CD4-positive, alpha-beta T cell treated with Interleukin-17A for 1 hour (primary cell): Measurements from ENCODE around the gene SCD.
"Not testable (repeated sequence)": the region's sequence is repeated elsewhere in the genome, so short reads cannot be mapped to it uniquely, and the experiment has no call there.

Experiments
- DNase-seq: peaks from one replicate; pipeline ENCODE4 v3.0.0-alpha.2; 2020

SCD gene

GRCh38 chr10:100346765-100347567 lies at the start of gene SCD:
TSS of gene SCD (plus strand) at chr10:100347233. CDS start at chr10:100347505, 272 bp downstream.
- peak; percentile 85 for DNase-seq

DNA sequence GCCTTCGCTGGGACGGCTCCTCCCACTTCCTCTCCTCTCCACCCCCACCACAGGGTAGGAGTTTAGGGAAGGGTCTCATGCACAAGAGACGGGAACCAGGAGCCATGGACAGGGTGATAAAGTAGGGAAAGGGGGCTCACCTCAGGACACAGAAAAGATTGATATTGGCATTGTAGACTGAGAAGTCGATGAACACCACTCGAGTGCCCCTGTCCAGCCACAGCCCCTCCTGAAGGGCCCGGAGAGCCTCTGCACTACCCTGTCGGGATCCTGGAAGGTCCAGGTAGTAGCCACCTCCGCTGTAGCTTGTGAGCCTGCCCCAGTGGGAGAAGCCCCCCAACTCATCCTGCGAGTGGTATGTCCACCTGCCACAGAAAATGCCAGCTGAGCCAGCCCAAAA lies 49.8 kb upstream of the SCD start:
- no peak for DNase-seq

- not testable (repeated sequence) for DNase-seq
These were observed 45.9 kb upstream of the SCD start for GRCh38 chr10:100301123-100301522.

- DNase-seq = peak; percentile 20
These were observed 43.2 kb upstream of the SCD start for GRCh38 chr10:100303724-100304319.

- no peak for DNase-seq
These were observed 42.6 kb upstream of the SCD start for GRCh38 chr10:100304414-100304813.

DNA sequence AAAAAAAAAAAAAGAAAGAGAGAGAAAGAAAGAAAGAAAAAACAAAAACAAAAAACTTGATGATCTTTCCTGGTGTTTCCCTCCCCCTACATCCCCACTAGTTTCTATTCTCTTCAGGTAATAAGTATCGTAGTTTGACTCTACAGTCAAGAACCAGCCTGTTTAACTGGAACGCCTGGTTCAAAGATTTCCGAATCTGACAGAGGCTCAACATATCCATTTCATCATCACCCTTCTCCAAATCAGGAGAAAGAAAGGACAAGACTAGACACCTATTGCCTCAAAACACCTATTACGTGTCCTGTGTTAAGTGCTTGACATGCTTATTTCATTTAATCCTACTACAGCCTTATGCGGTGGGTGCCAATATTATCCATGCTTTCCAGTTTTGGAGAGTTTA lies 40.2 kb upstream of the SCD start:
- DNase-seq = no peak

DNA sequence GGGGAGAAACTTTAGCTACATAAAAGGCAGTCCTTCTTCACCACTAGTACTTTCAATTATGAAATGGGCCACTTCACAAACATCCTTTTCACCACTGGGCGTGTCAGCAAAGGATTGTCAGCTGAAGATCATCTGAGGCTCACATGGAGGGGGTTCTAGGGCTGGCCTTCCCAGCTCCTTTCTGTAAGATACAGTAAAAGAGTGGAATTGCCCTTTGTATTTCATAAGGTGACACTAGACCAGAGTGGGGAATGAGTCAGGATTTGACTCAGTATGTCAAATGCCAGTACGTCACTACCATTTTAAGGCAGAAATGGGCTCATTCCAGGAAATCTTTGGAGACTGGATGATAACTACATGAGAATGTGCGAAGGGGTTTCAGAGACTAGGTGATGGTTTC lies 39.3 kb upstream of the SCD start:
- no peak for DNase-seq

GRCh38 chr10:100311298-100311697 lies 35.7 kb upstream of the SCD start:
- DNase-seq = no peak

- DNase-seq = no peak
These were observed 31.4 kb upstream of the SCD start for GRCh38 chr10:100315615-100316014.

DNA sequence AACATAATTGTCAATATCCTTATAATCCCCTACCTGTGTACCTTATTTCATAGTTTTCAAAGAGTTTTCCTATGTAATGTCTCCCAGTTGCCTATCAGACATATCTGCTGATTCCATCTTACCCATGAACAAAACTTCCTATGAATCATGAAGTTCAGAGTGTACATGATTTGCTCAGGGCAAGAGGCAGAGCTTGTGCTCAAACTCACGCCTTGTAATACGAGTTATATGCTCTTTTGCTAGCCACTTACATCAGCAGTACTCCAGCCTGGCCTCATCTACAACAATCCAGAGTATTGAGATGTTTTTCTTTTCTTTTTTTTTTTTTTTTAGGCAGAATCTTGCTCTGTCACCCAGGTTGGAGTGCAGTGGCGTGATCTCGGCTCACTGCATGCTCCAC lies 28.8 kb upstream of the SCD start:
- no peak for DNase-seq

GRCh38 chr10:100319707-100320402 lies 27.2 kb upstream of the SCD start:
- no peak for DNase-seq

- DNase-seq = no peak
These were observed 21.9 kb upstream of the SCD start for GRCh38 chr10:100325158-100325557.

DNA sequence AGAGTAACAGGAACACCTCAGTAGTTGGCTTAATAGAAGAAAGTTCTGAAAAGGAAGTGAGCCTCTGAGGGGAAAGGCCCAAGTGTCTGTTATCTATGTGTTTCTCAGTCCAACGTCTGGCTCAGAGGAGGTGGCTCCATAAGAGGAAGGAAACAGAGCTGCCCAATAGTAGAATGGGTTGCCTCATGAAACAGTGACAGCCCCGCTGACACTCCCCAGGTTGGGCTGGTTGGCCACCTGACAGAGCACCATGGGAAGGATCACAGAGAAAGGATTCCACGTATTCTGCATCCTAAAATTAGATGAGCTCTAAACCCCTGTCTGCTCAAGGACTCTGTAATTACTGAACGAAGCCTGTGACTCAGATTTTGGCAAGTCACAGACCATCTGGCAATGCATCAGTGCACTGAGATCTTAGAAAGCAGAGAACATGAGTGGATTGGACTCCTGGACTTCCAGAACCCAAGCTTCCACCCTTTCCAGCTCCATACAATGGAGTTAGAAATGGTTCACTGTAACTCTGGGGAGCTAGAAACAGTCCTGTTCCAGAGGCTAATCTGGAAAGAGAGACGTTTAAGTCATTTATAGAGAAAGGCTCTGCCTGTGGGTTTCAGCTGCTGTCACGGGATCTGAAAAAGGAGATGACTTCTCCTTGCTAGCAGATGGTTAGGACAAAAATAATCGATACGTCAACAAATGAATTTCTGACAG lies 19.9 kb upstream of the SCD start:
- peak; percentile 35 for DNase-seq

DNA sequence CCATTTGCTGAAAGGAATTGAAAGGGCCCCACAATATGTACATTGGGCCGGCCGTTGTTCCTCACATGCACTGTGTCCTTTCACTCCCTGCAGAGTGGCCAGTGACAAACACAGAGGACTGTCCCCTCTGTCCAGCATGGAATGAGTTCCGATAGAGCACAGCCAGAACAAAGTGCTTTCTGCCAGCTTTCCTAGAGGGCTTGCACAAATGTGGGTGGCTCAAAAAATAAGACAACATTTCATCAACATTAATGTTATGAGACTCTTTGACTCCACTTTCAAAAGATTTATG lies 19.4 kb upstream of the SCD start:
- DNase-seq = no peak

DNA sequence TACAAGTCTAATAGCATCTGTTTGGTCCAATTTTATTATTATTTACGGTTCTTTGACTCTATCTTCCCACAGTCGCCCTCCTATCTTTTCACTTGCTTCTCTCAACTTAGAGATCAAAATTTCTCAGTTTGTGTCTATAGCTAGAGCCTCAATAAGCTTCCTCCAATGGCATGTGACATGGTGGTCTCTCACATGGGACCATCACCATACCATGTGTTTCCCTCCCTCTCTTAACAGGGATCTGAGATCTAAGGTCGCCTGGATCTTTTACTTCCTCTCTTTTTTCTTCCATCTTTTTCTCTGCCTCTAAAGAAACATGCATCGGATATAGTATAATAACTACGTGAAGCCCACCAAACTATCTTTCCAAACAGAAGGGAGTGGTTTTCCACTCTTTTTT lies 18.8 kb upstream of the SCD start:
- no peak for DNase-seq

DNA sequence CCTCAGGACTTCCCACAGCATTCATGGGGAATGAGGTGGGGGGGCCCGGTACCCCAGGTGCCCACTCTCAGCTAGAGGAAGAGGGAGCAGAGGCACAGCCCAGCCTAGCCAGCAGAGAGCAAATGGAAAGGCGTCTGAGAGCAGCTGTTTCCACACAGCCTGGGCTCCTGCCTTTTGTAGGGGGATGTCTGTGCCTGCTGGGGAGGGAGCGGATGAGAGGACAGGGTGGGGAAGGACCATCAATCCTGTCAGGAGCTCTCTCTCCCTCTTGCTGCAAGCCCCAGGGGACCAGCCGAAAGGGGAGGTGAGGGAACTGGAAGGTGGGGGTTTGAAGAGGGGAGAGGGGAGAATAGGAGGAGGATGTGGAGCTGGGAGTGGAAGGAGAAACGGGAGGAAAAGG lies 17.0 kb upstream of the SCD start, which contains the start of gene PKD2L1:
PKD2L1 (minus strand) TSS at position 150 of the 400 bp plus-strand sequence; CDS start at position 25, 125 bp downstream.
- DNase-seq = no peak

DNA sequence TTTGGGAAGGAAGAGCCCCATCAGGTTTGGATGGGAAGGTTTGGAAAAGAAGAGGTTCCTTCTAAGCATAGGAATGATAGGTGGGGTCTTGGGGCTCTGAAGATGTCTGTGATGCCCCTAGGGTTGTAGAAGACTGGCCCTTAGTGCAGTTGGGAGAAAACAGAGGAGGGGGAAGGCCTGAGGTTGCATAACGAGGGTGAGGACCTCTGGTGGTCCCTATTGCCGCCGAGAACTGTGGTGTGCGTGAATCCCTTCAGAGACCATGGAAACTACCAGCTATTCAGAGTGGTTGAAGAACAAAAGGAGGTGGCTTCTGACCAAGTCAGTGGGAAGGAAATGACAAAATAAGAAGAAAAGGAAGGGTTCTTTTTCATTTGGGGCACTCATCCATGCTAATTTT lies 13.9 kb upstream of the SCD start:
- DNase-seq = no peak

DNA sequence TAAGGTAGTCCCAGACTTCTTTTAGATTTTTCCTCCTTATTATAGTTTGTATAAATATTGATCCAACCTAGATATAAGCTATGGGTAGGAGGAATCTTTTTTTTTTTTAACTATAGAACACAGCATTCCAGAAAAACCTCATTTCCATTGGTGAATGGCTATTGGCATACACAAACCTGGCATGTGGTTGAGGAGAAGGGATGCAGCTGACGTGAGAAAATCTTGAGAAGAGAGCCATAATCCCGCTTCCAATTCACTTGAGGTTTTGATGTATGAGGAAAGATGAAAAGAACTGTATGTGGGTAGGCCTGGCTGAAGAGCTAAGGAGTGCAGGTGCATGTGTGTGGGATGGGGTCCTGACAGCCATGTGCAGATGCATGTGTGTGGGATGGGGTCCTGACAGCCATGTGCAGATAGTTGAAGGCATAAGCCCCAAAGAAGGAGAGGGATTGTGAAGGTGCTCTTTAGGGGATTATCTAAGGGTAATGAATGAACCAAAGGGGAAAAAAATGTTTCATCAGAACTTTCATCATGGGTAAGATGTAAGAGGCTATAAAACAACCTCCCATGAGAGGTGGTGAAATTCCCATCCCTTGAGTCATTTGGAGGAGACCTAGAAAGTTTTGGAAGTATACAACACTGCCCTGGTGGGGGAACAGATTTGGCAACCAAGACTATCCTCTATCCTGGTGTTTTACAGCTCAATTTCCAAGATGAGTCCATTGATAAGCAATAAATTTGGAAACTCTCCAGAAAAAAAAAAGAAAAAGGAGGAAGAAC lies 13.2 kb upstream of the SCD start:
- no peak for DNase-seq

- DNase-seq = no peak
These were observed 12.3 kb upstream of the SCD start for GRCh38 chr10:100334762-100335161.

DNA sequence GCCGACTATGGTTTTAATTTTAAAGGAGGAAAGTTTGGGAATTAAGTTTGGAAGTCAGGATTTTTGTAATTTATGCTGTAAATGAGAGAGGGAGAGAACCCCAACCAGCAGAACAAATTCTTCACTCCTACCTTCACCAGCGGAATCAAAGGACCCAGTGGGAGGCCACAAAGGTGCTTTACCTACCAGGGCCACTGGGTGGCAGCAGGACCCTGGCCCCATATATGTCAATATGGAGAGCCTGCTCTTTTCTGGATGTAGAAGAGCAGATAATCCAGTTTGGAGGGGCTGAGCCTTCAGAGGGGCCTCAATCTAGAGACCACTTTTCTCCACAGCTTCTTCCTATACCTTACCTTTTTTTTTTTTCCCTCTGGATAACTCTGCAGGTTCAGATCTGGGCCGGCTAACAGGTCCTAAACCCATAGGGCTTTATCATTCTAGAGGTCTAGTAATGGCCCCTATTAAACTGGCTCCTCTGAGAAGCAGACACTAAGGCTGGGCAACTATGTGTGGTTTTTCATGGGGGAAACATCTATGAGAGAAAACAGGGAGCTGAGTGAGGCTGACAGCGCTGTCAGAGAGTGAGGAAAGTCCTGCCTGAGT lies 8.5 kb upstream of the SCD start:
- DNase-seq = peak; percentile 81

GRCh38 chr10:100339236-100339635 lies 7.8 kb upstream of the SCD start:
- DNase-seq = no peak
